SK-N-SH (cell line): Measurements from ENCODE around the gene UNC13D. TPM values are rescaled to one million over a fixed set of nuclear protein-coding genes. Genes with fewer than 3 reads are reported as not detected.

Experiments used
- CTCF ChIA-PET: fragments of 300-600, 350-600 bp; formaldehyde crosslinking; extraction: SDS; loops from one replicate; lab custom pipeline; 2021; lab: Yijun Ruan, JAX
- POLR2A ChIA-PET: fragments of 350-600 bp; sonication (Branson Sonifier 250); formaldehyde crosslinking; extraction: SDS; loops from one replicate; lab custom pipeline; 2020; ENCODE audit warnings: antibody characterized with exemption, inconsistent platforms; lab: Yijun Ruan, JAX
- DNase-seq: peaks from one replicate; pipeline ENCODE4 v3.0.0; 2012
- H2AFZ ChIP-seq: fragments of 200-600 bp; sonication (generic); 2 replicates; pipeline ENCODE4 v1.8.1; 2016; ENCODE audit warnings: antibody characterized with exemption, mild to moderate bottlenecking, low read depth
- H3F3A ChIP-seq: fragments of 200-600 bp; sonication (generic); replicated peaks from 2 replicates; pipeline ENCODE3; 2016; ENCODE audit warnings: antibody characterized with exemption, mild to moderate bottlenecking; ENCODE audit not compliant: insufficient read depth
- H3K27ac ChIP-seq, 2 experiments: fragments of 200-500 bp in 1 of 2; fragments of 200-600 bp in 1 of 2; sonication (Bioruptor generic) in 1 of 2; sonication (generic), shearing (Covaris generic) in 1 of 2; 2 replicates each; pipeline versions ENCODE4 v1.5.1 to v1.6.1; 2014 to 2016; ENCODE audit warnings: low read depth in 2 of 2, inconsistent platforms in 1 of 2, low read length in 1 of 2, mild to moderate bottlenecking in 1 of 2, mixed read lengths in 1 of 2
- H3K27me3 ChIP-seq: fragments of 200-600 bp; sonication (generic), shearing (Covaris generic); 2 replicates; pipeline ENCODE4 v1.6.1; 2016; ENCODE audit warnings: mixed run types; ENCODE audit not compliant: insufficient read depth
- H3K36me3 ChIP-seq, 2 experiments: fragments of 200-500 bp in 1 of 2; fragments of 200-600 bp in 1 of 2; sonication (Bioruptor generic) in 1 of 2; sonication (generic) in 1 of 2; replicated peaks in 1 of 2; 2 replicates each; pipeline versions ENCODE3 to v1.5.1; 2014 to 2016; ENCODE audit warnings: low read length in 1 of 2, mild to moderate bottlenecking in 1 of 2; ENCODE audit not compliant: insufficient read depth in 2 of 2, control insufficient read depth in 1 of 2
- H3K4me1 ChIP-seq, 2 experiments: fragments of 200-500 bp in 1 of 2; fragments of 200-600 bp in 1 of 2; sonication (Bioruptor generic) in 1 of 2; sonication (generic), shearing (Covaris generic) in 1 of 2; 2 replicates each; pipeline versions ENCODE4 v1.5.1 to v1.6.1; 2014 to 2016; ENCODE audit warnings: low read depth in 1 of 2, low read length in 1 of 2, mixed run types in 1 of 2; ENCODE audit not compliant: insufficient read depth in 2 of 2, control insufficient read depth in 1 of 2
- H3K4me2 ChIP-seq: fragments of 200-600 bp; sonication (generic), shearing (Covaris generic); 2 replicates; pipeline ENCODE4 v1.6.1; 2017; ENCODE audit warnings: mixed run types
- H3K4me3 ChIP-seq, 2 experiments: fragments of 200-500 bp in 1 of 2; fragments of 200-600 bp in 1 of 2; sonication (Bioruptor generic) in 1 of 2; sonication (generic), shearing (Covaris generic) in 1 of 2; 2 replicates each; pipeline versions ENCODE4 v1.5.1 to v1.8.1; 2014 to 2016; ENCODE audit warnings: low read depth in 2 of 2, inconsistent platforms in 1 of 2, low read length in 1 of 2, mild to moderate bottlenecking in 1 of 2, mixed read lengths in 1 of 2, moderate library complexity in 1 of 2
- H3K79me2 ChIP-seq: fragments of 200-600 bp; sonication (generic); 2 replicates; pipeline ENCODE4 v1.8.1; 2017; ENCODE audit warnings: mild to moderate bottlenecking; ENCODE audit not compliant: insufficient read depth
- H3K9ac ChIP-seq: fragments of 200-600 bp; sonication (generic); 2 replicates; pipeline ENCODE4 v1.6.1; 2017; ENCODE audit warnings: mixed run types
- H3K9me2 ChIP-seq: fragments of 200-600 bp; sonication (generic); 2 replicates; pipeline ENCODE4 v1.6.1; 2017; ENCODE audit warnings: mixed run types
- H3K9me3 ChIP-seq: fragments of 200-600 bp; sonication (generic); 2 replicates; pipeline ENCODE4 v1.6.1; 2017; ENCODE audit warnings: mixed run types, mild to moderate bottlenecking, moderate library complexity
- H4K20me1 ChIP-seq: fragments of 200-600 bp; sonication (generic); 2 replicates; pipeline ENCODE4 v1.6.1; 2017; ENCODE audit warnings: mild to moderate bottlenecking, mixed run types; ENCODE audit not compliant: insufficient read depth
- CHD2 ChIP-seq: fragments of 150-350 bp; IDR thresholded peaks from 2 replicates; pipeline ENCODE4 v1.6.1; 2018; ENCODE audit warnings: low read length; ENCODE audit not compliant: partially characterized antibody
- EP300 ChIP-seq, 2 experiments: IDR thresholded peaks; 2 replicates each; pipeline versions ENCODE4 v1.4.0 to v1.6.1; 2012; ENCODE audit warnings: borderline replicate concordance in 1 of 2, low read depth in 1 of 2, low read length in 1 of 2
- EZH2phosphoT487 ChIP-seq: fragments of 200-600 bp; sonication (generic); IDR thresholded peaks from 2 replicates; pipeline ENCODE4 v1.6.1; 2017; ENCODE audit warnings: low read depth, mixed run types, mild to moderate bottlenecking, antibody characterized with exemption, moderate library complexity, borderline replicate concordance
- JUND ChIP-seq: IDR thresholded peaks from 2 replicates; pipeline ENCODE4 v1.4.0; 2012
- NFIC ChIP-seq: IDR thresholded peaks from 2 replicates; pipeline ENCODE4 v1.4.0; 2012; ENCODE audit warnings: borderline replicate concordance
- RCOR1 ChIP-seq: fragments of 150-350 bp; IDR thresholded peaks from 2 replicates; pipeline ENCODE4 v1.6.1; 2017; ENCODE audit warnings: antibody characterized with exemption, low read length
- TCF12 ChIP-seq: IDR thresholded peaks from 2 replicates; pipeline ENCODE4 v1.4.0; 2012
- TEAD4 ChIP-seq: IDR thresholded peaks from 2 replicates; pipeline ENCODE4 v1.4.0; 2012; ENCODE audit warnings: mild to moderate bottlenecking, borderline replicate concordance; ENCODE audit not compliant: insufficient read depth
- YY1 ChIP-seq: IDR thresholded peaks from 2 replicates; pipeline ENCODE4 v1.4.0; 2012; ENCODE audit warnings: low read depth, mild to moderate bottlenecking
- WGBS: methylation state at CpG from one replicate; pipeline ENCODE4 v1.1.6; 2017; ENCODE audit warnings: low lambda C conversion rate; 5-methylcytosine and 5-hydroxymethylcytosine counted together
- polyA plus RNA-seq, 3 experiments: library from polyadenylated mRNA; depleted of rRNA; stranded (reverse); fragments of >200 nt; gene quantifications; 2 replicates each; pipeline ENCODE4 v1.2.3, GENCODE V29; 2012
- TF ChIP-seq, protein P1 (sequence below): IDR thresholded peaks from 2 replicates; pipeline ENCODE4 v1.4.0; 2012; ENCODE audit warnings: low read depth, borderline replicate concordance
- TF ChIP-seq, protein P2 (sequence below): IDR thresholded peaks from 2 replicates; pipeline ENCODE4 v1.4.0; 2012; ENCODE audit warnings: low read depth, borderline replicate concordance
- TF ChIP-seq, protein P3 (sequence below): IDR thresholded peaks from 2 replicates; pipeline ENCODE4 v1.4.0; 2012; ENCODE audit warnings: low read depth
- TF ChIP-seq, protein P4 (sequence below): IDR thresholded peaks from 2 replicates; pipeline ENCODE4 v1.6.1; 2012; ENCODE audit warnings: mild to moderate bottlenecking, low read depth, low read length, moderate library complexity
- TF ChIP-seq, protein P5 (sequence below): fragments of 150-350 bp; IDR thresholded peaks from 2 replicates; pipeline ENCODE4 v1.6.1; 2017; ENCODE audit warnings: antibody characterized with exemption, low read length, low read depth, borderline replicate concordance
- TF ChIP-seq, protein P6 (sequence below): fragments of 150-350 bp; IDR thresholded peaks from 2 replicates; pipeline ENCODE4 v1.6.1; 2016; ENCODE audit warnings: mild to moderate bottlenecking, low read depth, low read length

Gene UNC13D
- polyA plus RNA-seq, 1 of the 3 experiments (the other 2 are of a cell fraction), result 0.99 TPM

DNA sequence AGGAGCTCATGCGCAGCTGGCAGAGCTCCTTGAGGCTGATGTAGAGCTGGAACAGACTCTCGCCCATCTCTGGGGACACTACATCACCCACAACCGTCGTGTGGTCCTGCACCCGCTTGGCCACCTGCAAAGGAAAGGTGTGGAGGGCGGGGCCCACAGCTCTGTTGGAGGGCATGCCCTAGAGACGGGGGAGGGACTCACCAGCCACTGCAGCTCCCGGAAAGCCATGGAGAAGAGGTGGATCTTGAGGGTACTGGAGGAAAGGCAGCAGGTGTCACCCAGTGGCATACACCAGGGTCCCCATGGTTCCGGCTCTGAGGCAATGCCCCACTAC, 8.6 kb downstream of the UNC13D start:
- no peak overlapping the region for H3K27ac ChIP-seq
- H3K9ac ChIP-seq, result no peak overlapping the region
- H3K27me3 ChIP-seq, result no peaks in the 10 kb centered on the region
- H3K4me3 ChIP-seq, result no peak overlapping the region
- CTCF ChIA-PET, result interaction anchor here (0.8 to 16.5 kb wide), 6 partner anchors 3 to 319 kb away, joined by 3 to 326 read pairs (median 4); partner anchors contain the start of genes TSEN54 and UNC13D
- H3K36me3 ChIP-seq, result no peaks in the 10 kb centered on the region
- H2AFZ ChIP-seq, result no peak overlapping the region
- POLR2A ChIA-PET, result interaction anchor here (1.1 to 1.5 kb wide), 2 partner anchors 8 to 9 kb away, joined by 4 to 8 read pairs; partner anchors contain the start of gene UNC13D
- DNase-seq, result no peak
- H3K4me2 ChIP-seq, result no peak overlapping the region
- no peaks in the 10 kb centered on the region for H4K20me1 ChIP-seq
- TF ChIP-seq TEAD4 (no peak), TCF12 (no peak), RCOR1 (no peak), EP300 (IDR thresholded peaks at IDR 0.05; ENCODE audit: borderline replicate concordance in 1 of 2, low read depth in 1 of 2, low read length in 1 of 2) (no peak), JUND (no peak), YY1 (no peak), EZH2phosphoT487 (no peak), CHD2 (no peak), NFIC (no peak)
- TF ChIP-seq, protein P1, sequence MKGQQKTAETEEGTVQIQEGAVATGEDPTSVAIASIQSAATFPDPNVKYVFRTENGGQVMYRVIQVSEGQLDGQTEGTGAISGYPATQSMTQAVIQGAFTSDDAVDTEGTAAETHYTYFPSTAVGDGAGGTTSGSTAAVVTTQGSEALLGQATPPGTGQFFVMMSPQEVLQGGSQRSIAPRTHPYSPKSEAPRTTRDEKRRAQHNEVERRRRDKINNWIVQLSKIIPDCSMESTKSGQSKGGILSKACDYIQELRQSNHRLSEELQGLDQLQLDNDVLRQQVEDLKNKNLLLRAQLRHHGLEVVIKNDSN, result no peak
- TF ChIP-seq, protein P2, sequence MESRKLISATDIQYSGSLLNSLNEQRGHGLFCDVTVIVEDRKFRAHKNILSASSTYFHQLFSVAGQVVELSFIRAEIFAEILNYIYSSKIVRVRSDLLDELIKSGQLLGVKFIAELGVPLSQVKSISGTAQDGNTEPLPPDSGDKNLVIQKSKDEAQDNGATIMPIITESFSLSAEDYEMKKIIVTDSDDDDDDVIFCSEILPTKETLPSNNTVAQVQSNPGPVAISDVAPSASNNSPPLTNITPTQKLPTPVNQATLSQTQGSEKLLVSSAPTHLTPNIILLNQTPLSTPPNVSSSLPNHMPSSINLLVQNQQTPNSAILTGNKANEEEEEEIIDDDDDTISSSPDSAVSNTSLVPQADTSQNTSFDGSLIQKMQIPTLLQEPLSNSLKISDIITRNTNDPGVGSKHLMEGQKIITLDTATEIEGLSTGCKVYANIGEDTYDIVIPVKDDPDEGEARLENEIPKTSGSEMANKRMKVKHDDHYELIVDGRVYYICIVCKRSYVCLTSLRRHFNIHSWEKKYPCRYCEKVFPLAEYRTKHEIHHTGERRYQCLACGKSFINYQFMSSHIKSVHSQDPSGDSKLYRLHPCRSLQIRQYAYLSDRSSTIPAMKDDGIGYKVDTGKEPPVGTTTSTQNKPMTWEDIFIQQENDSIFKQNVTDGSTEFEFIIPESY, result no peak
- TF ChIP-seq, protein P3, sequence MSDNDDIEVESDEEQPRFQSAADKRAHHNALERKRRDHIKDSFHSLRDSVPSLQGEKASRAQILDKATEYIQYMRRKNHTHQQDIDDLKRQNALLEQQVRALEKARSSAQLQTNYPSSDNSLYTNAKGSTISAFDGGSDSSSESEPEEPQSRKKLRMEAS, result no peak
- TF ChIP-seq, protein P4, sequence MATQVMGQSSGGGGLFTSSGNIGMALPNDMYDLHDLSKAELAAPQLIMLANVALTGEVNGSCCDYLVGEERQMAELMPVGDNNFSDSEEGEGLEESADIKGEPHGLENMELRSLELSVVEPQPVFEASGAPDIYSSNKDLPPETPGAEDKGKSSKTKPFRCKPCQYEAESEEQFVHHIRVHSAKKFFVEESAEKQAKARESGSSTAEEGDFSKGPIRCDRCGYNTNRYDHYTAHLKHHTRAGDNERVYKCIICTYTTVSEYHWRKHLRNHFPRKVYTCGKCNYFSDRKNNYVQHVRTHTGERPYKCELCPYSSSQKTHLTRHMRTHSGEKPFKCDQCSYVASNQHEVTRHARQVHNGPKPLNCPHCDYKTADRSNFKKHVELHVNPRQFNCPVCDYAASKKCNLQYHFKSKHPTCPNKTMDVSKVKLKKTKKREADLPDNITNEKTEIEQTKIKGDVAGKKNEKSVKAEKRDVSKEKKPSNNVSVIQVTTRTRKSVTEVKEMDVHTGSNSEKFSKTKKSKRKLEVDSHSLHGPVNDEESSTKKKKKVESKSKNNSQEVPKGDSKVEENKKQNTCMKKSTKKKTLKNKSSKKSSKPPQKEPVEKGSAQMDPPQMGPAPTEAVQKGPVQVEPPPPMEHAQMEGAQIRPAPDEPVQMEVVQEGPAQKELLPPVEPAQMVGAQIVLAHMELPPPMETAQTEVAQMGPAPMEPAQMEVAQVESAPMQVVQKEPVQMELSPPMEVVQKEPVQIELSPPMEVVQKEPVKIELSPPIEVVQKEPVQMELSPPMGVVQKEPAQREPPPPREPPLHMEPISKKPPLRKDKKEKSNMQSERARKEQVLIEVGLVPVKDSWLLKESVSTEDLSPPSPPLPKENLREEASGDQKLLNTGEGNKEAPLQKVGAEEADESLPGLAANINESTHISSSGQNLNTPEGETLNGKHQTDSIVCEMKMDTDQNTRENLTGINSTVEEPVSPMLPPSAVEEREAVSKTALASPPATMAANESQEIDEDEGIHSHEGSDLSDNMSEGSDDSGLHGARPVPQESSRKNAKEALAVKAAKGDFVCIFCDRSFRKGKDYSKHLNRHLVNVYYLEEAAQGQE, result no peak
- TF ChIP-seq, protein P5, sequence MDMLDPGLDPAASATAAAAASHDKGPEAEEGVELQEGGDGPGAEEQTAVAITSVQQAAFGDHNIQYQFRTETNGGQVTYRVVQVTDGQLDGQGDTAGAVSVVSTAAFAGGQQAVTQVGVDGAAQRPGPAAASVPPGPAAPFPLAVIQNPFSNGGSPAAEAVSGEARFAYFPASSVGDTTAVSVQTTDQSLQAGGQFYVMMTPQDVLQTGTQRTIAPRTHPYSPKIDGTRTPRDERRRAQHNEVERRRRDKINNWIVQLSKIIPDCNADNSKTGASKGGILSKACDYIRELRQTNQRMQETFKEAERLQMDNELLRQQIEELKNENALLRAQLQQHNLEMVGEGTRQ, result no peak
- TF ChIP-seq, protein P6, sequence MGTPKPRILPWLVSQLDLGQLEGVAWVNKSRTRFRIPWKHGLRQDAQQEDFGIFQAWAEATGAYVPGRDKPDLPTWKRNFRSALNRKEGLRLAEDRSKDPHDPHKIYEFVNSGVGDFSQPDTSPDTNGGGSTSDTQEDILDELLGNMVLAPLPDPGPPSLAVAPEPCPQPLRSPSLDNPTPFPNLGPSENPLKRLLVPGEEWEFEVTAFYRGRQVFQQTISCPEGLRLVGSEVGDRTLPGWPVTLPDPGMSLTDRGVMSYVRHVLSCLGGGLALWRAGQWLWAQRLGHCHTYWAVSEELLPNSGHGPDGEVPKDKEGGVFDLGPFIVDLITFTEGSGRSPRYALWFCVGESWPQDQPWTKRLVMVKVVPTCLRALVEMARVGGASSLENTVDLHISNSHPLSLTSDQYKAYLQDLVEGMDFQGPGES, result no peak
- 77% methylated on average over 9 of the region's 9 CpGs for WGBS
- H3K4me1 ChIP-seq, result peaks cover 0 to 4% of the 10 kb centered on the region in 2 experiments; a peak in 1 of 4 replicates
- H3K79me2 ChIP-seq, result no peaks in the 10 kb centered on the region
- no peaks in the 10 kb centered on the region for H3K9me3 ChIP-seq
- H3K9me2 ChIP-seq, result no peaks in the 10 kb centered on the region
- no peaks in the 10 kb centered on the region for H3F3A ChIP-seq
